Fibroblast of mammary gland (primary cell): Measurements from ENCODE around the gene OR5K1.

Experiments used
- DNase-seq: peaks from one replicate; pipeline ENCODE4 v3.0.0-alpha.2; 2010; ENCODE audit warnings: low read depth
- H3K4me3 ChIP-seq: 2 replicates; pipeline ENCODE4 v1.5.1; 2011; ENCODE audit warnings: low read depth, mild to moderate bottlenecking, low read length, moderate library complexity; ENCODE audit not compliant: control insufficient read depth
- TF ChIP-seq, protein P1 (sequence below): conservative IDR thresholded peaks from 2 replicates; pipeline ENCODE4 v1.5.1; 2011; ENCODE audit warnings: low read depth, low read length, inconsistent platforms; ENCODE audit not compliant: control insufficient read depth, insufficient read depth

Gene OR5K1

DNA sequence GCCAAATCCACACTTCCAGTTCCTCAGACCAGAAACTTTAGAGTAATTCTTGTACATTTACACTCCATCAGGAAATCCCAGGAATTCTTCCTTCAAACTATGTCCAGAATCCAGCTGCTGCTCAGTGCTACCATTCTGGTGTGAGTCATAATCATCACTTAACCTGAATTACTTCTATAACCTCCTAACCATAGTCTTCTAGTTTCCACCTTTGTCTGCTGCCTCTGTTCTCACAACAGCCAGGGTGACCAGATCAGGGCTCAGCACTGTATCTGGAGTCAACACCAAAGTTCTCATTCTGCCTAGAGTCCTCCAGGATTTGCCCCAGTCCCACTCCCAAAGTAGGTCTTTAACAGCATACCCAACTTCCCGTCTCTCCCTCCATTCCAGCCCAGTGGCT, 56.4 kb downstream of the OR5K1 start:
- H3K4me3 ChIP-seq = no peak overlapping the region
- no peak for DNase-seq
- TF ChIP-seq, protein P1, sequence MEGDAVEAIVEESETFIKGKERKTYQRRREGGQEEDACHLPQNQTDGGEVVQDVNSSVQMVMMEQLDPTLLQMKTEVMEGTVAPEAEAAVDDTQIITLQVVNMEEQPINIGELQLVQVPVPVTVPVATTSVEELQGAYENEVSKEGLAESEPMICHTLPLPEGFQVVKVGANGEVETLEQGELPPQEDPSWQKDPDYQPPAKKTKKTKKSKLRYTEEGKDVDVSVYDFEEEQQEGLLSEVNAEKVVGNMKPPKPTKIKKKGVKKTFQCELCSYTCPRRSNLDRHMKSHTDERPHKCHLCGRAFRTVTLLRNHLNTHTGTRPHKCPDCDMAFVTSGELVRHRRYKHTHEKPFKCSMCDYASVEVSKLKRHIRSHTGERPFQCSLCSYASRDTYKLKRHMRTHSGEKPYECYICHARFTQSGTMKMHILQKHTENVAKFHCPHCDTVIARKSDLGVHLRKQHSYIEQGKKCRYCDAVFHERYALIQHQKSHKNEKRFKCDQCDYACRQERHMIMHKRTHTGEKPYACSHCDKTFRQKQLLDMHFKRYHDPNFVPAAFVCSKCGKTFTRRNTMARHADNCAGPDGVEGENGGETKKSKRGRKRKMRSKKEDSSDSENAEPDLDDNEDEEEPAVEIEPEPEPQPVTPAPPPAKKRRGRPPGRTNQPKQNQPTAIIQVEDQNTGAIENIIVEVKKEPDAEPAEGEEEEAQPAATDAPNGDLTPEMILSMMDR = no peak

DNA sequence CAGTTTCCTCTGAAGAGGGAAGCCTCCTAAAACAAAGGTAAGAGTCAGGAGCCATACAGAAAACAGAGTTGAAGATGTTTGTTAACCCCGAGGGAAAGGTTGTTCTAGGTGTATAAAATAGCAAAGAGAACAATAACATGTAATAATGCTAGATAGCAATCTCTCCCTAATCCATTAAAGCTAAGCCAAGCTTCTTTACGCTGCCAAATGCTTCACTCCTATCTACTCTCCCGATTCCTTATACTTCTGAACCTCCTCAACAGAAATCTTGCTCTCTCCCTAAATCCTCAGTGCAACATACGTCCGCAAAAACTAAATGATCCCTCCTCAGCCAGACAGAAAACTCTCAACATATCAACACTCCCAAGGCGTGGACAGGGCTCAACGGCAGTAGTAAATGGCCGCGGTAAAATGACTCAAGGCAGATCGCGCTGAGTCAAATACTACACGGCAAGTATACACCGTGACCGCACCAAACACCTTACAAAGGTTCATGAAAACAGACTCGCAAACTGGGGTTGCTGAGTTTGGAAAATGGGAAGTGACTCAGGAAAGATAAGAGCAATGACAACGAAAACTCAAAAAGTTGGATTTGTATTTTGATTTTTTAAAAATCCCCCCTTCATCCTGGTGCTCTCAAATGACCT, 59.0 kb downstream of the OR5K1 start:
- DNase-seq = peak; percentile 73
- TF ChIP-seq, protein P1 = no peak
- H3K4me3 ChIP-seq = peak overlapping the region; percentile 88
